Measurements from ENCODE around the gene TRAP1.

TRAP1 gene

DNA sequence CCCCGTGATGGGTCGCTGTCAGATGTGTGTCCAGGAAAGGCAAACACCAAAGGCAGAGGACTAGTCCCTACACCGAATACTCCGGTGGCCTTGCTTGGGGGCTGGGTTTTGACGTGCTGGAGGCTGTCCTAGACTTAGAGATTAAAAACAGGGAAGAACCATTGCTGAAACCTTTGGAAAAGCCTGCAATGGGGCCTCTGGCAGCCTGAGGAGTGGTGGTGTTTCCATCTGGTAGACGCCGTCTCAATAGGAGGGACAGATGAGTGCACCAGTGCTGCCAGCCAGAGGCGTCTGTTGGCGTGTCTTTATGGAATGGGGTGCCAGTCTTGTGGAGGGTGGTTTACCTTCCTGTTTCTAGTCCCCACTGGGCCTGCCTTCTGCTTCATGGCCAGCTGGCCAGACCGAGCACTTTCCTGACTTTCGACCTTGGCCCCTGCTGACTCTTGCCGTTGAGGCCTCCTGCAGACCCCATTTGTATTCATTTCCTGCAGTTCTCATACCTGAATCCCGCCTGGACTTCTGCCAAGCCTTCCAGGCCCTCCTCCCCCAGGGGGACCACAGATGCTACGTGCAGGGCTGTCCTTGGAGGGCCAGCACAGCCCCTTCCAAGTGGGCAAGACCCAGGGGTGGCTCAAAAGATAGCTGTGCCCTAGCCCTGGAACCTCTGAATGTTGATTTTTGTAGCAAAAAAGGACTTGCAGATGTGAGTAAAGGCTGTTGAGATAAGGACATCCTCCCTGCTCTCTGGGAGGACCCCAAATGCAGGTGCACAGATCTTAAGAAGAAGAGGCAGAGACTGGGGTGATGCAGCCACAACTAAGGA lies 64.7 kb downstream of the TRAP1 start:
- DNase-seq (ENCODE audit: low read depth in 1 of 2, low spot score in 1 of 2): no peak

DNA sequence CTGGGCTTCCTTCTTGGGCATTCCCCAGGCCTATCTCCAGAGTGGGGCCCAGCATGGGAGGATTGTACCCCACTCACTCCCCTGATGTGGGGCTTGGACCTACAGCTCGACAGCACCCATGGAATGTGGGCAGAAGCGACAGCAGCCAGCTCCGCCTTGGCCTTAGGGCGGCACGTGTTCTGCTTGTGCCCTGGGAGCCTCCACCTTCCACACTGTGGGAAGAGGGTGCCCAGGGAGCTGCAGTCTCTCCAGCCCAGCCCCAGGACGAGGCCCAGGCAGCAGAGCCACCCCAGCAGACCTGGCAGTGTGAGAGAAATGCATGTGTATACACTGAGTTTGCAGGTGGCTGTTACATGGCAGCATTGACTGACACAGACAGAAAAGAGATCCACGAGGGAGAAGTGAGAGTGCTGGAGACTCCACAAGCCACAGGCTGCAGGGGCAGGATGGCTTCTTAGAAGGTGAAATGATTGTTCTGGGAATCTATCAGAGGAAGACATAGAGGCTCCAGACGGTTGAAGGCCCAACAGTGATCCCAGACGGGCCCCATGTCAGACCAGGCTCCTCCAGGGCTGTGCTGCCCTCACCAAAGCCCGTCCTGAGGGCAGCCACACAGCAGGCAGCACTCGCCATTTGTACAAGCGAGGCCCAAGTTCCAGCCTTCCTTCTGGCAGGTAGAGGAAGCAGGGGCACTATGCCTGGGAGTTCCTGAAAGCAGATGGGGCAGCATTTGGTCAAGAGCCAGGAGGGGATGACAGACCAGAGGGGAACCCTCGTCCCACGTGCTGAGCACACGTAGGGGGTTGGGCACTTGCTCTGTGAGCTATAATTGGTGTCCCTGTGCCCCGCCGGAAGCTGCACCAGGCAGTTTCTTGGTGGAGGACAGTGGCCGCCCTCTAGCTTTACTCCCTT lies 65.6 kb downstream of the TRAP1 start:
- no peak for DNase-seq (ENCODE audit: low read depth in 1 of 2, low spot score in 1 of 2)

DNA sequence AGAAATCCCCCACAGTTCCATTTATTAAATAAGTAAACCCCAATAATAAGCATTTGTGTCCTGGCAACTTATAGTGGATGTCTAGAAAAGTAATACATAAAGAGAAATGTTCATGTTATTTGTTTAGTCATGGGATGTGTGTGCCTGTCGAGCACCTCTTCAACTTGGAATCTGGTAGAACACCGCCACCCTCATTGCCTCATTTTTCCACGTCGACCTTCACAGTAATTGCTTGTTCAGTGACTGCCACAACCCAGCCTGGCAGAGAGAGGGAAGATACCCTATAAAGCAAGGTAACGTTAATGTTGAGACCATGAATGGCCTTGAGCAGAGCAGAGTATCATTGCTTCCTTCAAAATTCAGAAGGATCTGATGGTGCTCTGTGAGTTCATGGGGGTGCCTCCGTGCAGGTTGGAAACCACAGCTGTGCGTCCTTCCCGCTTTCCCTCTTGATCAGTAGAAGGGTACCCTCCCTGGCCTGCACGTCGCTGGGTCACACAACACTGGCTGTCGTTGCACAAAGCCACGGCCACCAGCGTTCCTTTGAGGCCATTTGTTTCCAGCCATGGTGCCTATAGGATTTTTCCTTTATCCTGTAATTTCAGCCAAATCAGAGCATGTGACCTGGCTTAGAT lies 66.6 kb downstream of the TRAP1 start:
- no peak for DNase-seq (ENCODE audit: low read depth in 1 of 2, low spot score in 1 of 2)

DNA sequence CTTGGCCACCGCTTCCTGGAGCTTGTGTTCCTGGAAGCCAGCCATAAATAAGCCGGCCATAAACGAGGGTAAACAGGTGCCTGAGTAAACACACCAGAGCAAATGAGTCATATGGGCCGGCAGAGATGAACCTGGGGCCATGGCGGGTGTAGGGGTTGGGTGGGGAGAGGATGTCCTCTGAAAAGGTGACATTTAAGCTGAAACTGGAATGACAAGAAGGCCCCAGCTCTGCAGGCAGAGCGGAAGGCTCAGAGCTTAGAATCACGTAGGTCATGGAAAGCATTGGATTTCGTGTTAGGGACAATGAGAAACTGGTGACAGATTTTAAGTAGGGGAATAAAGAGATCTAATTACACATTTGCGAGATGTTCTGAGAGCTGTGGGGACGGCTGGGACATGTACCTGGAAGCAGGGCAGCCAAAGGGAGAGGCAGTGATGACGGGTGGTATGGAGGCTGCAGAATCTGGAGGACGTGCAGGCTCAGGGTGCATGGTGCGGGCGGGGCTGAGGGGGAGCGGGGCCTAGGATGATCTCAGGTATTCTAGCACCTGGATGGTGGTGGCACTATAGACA lies 70.9 kb downstream of the TRAP1 start:
- no peak for DNase-seq (ENCODE audit: low read depth in 1 of 2, low spot score in 1 of 2)

DNA sequence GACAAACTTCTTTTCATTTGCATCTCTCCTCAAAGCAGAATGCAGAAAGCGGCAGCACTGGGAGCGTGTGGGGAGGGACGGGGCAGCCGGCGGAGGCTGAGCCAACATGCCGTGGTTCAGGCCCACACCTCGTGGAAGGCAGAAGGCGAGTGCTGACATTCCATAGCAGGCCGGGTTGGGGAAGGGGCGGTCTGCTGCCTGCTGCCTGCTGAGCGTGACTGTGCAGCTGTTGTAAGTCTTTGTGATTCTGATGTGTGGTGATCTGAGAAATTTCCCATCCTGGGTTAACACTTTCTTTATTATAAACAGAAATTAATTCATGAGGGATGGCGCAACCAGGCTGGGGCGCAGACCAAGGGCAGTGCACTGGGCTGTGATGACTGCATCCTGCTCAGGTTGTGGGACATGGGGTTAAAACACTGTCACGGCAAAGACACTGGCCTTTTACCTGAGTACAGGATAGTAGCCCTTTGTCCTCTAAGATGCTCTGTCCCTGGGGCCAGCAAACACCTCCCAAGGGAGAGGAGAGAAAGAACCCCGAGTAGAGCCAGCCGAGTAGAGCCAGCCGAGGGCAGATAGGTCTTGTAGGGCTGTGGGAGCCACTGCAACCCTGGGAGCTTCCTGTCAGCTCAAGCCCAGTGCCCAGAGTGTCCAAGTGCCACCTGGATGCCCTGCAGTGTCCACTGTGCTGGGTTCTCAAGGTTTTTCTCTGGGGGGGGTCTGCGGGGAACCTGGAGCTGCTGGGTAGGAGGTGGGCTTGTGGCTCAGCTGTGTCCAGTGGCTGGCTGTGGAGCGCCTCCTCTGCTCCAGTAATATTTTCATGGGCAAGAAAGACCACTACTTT lies 71.6 kb downstream of the TRAP1 start:
- DNase-seq (ENCODE audit: low read depth in 1 of 2, low spot score in 1 of 2): no peak

DNA sequence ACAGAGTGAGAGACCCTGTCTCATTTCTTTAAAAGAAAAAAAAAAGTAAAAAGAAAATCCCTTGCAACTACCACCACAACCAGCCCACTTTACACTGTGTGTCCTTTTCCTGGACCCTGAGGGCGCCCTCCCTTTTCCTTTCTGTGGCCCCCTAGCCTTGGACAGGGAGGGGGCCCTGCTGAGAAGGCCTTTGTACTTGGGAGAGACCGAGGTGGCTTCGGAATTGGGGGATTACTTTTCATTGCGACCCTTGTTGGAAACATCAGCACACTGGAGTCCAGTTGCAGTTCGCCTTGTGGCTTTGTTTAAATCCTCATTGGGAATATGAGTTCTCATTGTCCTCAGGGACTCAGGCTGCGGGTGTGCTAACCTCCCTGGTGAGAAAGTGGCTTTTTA lies 72.2 kb downstream of the TRAP1 start:
- no peak for DNase-seq (ENCODE audit: low read depth in 1 of 2, low spot score in 1 of 2)

DNA sequence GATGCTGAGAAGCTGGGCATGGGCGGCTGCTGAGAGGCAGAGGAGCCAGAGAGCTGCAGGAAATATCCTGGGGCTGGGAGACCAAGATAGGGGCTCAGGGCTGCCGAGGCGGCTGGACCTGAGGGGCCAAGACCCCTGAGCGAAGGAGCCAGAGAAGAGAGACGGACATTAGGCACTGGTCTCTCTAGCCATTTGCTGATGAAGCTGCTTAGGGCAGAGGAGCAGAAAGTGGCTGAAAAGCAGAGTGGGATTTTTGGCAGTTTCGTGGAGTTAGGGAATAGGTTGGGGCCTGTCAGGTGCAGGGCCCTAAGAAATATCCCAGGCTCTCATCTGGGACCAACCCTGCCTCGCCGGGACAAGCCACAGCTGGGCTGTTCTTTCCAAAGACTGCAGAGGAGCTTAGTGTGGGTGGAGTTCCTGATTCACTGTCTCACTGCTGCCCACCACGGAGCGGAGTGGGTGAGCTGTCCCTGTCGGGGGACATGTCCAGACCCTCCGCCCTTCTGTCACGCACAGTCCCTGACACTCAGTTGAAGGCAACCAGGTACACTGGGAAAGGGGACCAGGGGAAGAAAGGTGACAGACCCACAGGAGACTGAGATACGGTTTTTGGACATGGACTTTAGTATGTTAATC lies 74.1 kb downstream of the TRAP1 start:
- no peak for DNase-seq (ENCODE audit: low read depth in 1 of 2, low spot score in 1 of 2)

DNA sequence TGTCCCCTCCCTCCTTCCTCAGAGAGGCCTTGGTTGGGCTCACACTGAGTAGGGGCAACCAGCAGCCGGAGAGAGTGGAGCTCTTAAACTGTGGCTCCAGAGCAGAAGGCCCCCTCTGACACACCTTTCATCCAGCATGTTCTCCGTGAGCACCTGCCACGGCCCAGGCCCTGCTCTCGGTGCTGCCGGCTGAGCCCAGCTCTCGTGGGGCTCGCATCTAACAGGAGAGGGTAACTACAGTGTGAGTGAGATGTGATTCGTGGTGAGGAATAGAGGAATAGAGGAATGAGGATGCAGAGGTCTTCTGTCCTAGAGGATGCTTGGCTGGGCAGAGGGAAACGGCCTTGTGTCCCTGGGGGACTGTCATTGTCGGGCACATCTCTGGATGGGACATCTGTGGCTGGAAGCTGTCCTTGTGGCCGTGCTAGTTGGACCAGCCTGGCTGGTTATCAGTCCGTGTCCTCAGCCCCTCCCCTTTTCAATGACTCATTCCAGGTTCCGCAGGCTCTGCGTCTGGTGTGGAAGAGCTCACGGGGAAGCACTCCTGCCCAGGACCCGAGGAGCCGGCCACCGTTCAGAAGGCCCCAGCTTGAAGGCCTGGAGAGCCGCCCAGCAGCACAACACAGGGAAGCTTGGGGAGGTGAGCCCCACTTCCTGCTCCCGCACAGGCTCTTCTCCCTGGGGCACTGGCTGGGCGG lies 74.8 kb downstream of the TRAP1 start:
- DNase-seq (ENCODE audit: low read depth in 1 of 2, low spot score in 1 of 2): no peak

DNA sequence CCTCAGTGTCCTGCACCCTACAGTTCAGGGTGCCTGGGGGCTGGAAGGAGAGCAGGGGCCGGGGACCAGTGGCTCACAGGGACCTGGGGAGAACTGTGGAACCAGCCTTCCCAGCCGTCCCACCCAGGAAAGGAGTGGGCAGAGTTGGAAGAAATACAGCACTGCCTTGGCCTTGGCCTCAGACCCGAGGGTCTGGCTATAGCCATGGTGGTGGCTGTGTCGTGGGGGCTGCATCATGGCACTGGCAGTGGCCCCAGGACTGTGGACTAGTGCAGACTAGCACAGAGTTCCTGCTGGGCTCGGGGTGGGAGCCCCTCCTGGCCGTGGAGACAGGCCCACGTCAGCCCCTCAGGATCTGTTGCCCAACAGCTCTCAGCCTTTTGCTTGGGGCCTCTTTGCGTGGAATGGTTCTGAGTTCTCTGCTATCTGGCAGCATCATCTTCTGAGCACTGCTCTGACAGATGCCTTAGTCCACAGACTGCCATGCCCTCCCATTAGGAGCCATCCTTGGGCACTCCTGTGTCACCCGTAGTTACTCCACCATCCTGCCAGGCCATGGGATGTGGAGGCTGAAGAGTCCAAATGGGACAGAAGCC lies 75.4 kb downstream of the TRAP1 start:
- no peak for DNase-seq (ENCODE audit: low read depth in 1 of 2, low spot score in 1 of 2)

DNA sequence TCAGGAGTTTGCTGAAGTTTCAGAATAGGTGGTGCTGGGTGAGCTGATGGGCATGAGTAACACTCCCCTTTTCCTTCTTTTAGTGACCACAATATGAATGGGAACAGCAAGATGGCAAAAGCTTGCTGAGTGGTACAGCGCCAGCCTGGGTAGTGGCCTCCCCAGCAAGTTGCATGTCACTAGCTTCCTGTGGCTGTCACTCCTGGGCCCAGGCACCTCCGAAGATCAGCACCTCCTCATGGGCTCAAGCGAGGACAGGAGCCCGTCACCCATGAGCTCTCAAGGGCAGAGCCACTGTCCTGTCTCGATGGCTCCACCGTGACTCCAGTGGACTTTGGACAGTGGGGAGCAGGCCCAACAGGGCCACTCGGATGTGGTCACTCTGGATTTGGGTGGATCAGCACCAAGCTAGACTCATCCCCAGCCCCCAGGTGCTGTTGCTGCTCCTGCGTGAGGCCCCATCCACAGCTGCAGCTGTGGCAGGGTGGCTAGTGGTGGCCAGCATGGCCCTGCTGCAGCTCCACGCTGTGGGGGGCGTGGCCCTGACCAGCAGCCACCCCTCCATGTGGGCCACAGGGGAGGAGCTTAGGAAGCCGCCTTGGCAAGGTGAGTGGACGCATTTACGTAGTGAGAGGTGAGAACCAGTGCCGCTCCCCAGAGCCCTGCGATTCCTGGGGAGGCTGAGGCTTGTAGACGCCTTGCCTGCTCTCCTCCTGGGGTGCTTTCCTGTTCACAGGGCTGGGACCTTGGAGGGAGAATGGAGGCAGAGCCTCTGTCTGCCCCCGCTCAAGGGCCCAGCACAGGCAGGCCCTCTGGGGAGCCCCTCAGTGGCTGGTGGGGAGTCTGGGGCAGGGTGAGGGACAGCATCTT lies 76.5 kb downstream of the TRAP1 start:
- DNase-seq (ENCODE audit: low read depth in 1 of 2, low spot score in 1 of 2): no peak

DNA sequence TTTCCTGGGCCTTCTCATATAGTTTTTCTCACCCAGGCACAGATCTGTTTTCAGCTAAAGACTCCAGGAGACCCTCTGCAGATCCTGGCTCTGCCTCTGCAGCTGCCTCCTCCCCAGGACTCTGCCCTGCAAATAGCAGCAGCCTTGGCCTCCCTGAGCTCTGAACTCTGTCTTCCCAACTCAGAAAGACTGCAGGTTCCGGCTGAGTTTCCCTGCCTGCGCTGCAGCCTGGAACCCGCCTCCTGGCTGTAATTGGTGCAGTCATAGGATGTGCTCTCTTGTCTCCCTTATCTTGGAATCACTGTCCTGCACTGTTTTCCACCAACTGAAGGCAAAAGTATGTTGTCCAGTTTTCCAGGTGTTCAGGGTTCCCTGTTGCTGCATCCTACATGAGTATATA lies 77.1 kb downstream of the TRAP1 start:
- no peak for DNase-seq (ENCODE audit: low read depth in 1 of 2, low spot score in 1 of 2)

DNA sequence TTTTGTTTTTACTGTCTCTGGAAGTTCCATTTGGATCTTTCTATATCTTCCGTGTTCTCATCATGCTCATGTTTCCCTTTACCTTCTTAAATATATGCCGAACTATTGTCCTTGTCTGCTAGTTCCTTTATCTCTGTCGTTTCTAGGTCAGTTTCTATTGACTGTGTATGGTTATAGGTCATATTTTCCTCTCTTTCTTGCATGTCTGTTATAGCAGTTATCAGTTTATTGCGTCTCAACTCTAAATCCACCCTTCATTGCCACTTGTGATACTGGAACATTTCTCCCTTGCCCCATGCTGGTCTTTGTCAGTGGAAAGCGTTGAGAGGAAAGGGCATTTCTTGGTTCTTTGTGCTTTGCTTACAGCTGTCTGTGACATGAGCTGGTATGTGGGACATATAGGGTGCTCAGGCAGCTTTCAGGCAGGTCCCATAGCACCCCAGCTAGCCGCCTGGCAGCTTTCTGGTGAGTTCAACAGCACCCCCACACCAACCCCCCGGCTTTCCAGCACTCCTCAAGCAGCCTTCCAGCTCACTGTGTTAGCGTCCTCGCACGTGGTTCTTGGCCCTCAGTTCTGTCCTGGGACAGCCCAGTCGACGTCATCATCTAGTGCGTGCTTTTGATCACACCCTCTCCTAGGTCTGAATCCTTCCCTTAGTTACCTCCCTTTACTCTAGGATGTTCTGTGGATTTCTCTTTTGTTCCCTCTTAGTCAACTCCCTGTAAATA lies 78.2 kb downstream of the TRAP1 start:
- no peak for DNase-seq (ENCODE audit: low read depth in 1 of 2, low spot score in 1 of 2)

DNA sequence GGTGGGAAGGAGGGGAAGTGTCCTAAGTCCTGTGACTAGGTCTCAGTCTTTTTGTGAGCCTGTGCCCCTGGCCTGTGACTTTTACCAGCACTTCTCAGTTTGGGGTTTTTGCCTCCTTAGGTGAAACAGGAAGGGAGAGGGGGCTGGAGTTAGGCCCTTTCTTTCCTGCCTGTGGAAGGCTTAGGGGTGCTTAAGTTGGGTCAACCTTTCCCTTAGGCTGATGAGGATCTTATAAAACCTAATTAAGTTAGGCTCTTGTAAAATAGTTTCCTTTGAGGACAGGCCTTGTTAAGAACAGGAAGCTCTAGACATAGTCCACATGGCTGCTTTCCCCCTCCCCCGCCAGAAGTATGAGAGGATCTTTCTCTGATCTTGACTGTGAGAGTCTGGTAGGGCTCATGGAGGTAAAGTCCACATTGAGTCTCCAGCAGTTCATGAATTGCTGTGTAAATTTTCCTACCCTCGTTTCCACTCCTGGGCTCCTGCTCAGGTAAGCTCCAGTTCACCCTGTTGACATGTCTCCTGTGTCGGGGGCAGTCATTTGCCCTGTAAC lies 79.9 kb downstream of the TRAP1 start:
- no peak for DNase-seq (ENCODE audit: low read depth in 1 of 2, low spot score in 1 of 2)

DNA sequence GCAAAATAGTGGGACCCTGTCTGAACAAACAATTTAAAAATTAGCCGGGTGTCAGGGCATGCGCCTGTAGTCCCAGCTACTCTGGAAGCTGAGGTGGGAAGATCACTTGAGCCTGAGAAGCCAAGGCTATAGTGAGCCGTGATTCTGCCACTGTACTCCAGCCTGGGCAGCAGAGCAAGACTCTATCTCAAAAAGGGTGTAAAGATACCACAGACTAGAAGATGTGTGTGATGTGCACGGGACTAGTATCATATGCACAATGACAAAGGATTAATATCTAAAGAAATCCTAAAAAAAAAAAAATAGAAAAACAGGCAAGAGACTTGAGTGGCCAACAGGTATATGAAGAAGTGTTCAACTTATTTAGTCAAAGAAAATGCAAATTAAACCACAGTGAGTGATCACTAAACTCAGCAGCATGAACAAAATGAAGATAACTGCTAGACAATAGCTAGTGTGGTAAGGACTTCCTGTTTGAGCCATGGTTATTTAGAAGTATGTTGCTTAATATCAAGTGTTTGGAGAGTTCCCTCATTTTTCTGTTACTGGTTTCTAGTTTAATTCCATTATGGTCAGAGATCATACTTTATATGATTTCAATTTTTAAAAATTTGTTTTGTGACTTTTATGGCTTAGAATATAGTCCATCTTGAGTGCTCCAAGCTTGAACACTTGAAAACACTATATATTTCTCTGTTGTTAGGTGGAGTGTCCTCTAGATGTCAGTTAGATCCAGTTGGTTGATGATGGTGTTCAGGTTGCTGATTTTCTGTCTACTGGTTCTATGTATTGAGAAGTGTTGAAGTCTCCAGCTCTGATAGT lies 91.2 kb downstream of the TRAP1 start:
- DNase-seq (ENCODE audit: low read depth in 1 of 2, low spot score in 1 of 2): no peak

DNA sequence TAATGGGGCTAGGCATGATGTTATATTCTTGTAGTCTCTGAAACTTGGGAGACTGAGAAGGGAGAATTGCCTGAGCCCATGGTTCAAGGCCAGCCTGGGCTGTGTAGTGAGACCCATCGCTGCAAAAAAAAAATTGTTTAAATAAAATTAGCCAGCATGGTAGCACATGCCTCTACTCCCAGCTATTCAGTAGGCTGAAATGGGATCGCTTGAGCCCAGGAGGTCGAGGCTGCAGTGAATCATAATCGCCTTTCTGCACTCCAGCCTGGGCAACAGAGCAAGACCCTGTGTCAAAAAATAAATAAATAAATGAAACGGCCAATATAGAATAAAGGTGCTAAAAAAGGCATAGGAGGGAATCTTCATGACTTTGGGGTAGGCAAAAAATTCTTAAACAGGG lies 92.0 kb downstream of the TRAP1 start:
- DNase-seq (ENCODE audit: low read depth in 1 of 2, low spot score in 1 of 2): no peak

DNA sequence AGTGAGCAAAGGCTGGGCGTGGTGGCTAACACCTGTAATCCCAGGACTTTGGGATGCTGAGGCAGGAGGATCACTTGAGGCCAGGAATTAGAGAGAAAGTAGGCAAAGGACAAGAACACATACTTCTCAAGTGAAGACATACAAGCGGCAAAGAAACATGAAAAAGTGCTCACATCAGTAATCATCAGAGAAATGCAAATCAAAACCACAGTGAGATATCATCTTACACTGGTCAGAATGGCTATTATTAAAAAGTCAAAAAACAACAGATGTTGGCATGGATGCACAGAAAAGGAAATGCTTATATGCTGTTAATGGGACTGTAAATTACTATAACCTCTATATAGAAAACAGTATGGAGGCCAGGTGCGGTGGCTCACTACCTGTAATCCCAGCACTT lies 93.7 kb downstream of the TRAP1 start:
- DNase-seq (ENCODE audit: low read depth in 1 of 2, low spot score in 1 of 2): no peak
